Raji (cell line): ENCODE measurements around the gene ARHGAP19.

Source experiments
- POLR2A ChIP-seq: IDR thresholded peaks from 2 replicates; pipeline ENCODE4 v1.6.1; 2011; ENCODE audit warnings: low read depth, low read length, control low read depth; ENCODE audit not compliant: insufficient read depth

The ARHGAP19 gene

DNA sequence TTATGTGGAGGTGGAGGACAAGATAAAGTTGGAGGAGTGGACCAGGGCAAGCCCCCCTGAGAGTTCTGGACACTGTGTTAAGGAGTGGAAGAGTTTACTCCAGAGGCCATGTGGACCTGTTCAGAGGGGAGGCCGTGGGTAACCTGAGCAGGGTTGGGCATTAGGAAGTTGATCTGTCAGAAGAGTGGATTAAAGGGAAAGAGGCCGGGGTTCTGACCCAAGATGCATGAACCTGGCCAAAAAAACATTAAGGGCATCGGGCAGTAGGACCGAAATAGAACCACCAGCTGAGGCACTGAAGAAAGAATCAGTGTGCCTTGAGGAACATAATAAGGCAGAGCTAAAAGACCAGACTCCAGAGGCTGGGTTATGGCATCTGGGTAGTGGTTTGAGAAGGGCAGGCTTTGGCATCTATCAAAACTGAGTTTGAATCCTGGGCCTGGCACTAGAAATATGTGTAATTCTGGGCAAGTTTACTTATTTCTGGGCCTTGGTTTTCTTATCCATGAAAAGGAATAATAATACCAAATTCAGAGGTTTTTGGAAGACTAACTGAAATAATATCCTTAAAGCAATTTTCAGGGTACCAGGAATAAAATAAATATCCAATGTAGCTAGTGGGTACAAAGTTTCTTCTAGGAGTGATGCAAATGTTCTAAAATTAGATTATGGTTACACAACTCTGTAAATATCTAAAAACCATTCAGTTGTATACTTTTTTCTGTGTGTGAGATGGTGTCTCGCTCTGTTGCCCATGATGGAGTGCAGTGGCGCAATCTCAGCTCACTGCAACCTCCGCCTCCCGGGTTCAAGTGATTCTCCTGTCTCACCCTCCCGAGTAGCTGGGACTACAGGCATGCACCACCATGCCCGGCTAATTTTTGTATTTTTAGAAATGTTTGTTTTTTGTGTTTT is 15.7 kb upstream of the ARHGAP19 start:
- TF ChIP-seq POLR2A: no peak

DNA sequence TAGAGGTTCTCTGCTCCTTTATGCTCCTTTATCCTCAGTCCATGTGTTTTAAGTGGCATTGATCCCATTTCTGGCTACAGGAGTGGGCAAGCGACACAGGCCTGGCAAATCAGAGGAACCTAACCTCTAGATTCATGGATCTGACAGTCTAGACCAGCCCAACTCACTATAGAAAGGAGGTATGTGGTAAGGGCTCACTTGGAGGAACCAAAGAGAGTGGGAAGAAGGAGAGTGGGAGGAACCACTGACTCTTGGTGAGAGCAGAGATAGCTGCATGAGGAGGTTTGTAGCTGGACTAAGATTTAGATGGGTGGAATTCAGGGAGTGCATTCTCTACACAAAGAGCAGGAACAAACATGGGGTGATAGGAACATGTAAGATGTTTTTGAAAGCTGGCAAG is 15.0 kb upstream of the ARHGAP19 start:
- no peak for TF ChIP-seq POLR2A

DNA sequence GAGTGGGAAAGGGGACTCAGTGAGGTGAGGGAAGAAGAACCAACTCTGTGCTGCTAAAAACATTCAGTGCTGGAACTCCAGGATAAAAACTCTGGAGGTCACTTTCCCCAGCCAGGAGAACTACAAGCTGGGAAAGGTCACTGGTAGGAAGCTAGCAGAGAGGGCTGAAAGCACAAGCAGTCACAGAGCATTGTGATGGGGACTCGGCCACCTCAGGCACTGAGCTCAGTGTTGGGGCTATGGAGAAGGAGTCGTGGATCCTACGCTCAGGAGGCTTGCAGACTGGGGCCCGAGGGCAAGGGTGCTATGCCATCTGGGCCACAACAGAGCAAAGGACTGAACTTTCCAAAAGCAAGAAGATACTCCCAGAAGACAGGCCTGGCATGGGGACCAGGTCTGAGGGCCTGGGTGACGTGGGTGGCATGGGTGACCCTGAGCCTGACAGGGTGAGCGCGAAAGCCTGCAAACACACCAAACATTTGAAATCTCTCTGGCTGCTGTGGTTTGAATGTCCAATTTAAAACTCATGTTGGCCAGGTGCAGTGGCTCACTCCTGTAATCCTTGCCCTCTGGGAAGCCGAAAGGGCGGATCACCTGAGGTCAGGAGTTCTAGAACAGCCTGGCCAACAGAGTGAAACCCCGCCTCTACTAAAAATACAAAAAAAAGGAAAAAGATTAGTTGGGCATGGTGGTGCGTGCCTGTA is 9.8 kb upstream of the ARHGAP19 start:
- TF ChIP-seq POLR2A: no peak

DNA sequence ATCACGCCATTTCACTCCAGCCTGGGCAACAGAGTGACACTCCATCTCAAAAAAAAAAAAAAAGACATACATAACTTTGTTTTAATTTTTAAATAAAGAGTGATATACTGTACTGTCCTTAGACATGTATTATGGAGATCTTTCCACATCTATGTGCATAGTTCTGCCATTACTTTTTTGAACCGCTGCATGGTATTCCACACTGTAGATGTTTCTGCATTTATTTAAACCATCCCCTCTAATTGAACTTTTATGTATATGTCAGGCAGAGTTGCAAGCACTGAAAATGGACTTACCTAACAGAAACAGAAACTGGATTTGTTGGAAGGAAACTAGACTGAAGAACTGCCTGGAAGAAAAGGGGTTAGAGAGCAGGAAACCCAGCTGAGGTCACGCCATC is 8.5 kb upstream of the ARHGAP19 start:
- no peak for TF ChIP-seq POLR2A

- no peak for TF ChIP-seq POLR2A
Measured at GRCh38 chr10:97298223-97298571, 5.8 kb upstream of the ARHGAP19 start.

- TF ChIP-seq POLR2A: no peak
Measured at GRCh38 chr10:97297556-97298222, 5.3 kb upstream of the ARHGAP19 start.

- TF ChIP-seq POLR2A: no peak
Measured at GRCh38 chr10:97292862-97293198, 393 bp upstream of the ARHGAP19 start.

- no peak for TF ChIP-seq POLR2A
Measured at GRCh38 chr10:97291357-97292096, 910 bp downstream of the ARHGAP19 start.

GRCh38 chr10:97280783-97281182 is 11.7 kb downstream of the ARHGAP19 start:
- TF ChIP-seq POLR2A: no peak

- no peak for TF ChIP-seq POLR2A
Measured at GRCh38 chr10:97279121-97279815, 13.2 kb downstream of the ARHGAP19 start.

GRCh38 chr10:97278491-97278989 is 13.9 kb downstream of the ARHGAP19 start:
- TF ChIP-seq POLR2A: no peak

- no peak for TF ChIP-seq POLR2A
Measured at GRCh38 chr10:97277551-97277950, 14.9 kb downstream of the ARHGAP19 start.

GRCh38 chr10:97274828-97275227 is 17.6 kb downstream of the ARHGAP19 start:
- TF ChIP-seq POLR2A: no peak

GRCh38 chr10:97273700-97274099 is 18.7 kb downstream of the ARHGAP19 start:
- TF ChIP-seq POLR2A: no peak
